Hematopoietic multipotent progenitor cell treated with erythropoietin and hydrocortisone succinate and interleukin-3 and kit ligand, for 8 days (in vitro differentiated cells): Measurements from ENCODE around the gene GALNT9.
A peak's percentile ranks its signal among the peaks of the same experiment; 100 is the strongest.

Source experiments
- DNase-seq: peaks from one replicate; pipeline ENCODE4 v3.0.0-alpha.2; 2015

GALNT9 gene

DNA sequence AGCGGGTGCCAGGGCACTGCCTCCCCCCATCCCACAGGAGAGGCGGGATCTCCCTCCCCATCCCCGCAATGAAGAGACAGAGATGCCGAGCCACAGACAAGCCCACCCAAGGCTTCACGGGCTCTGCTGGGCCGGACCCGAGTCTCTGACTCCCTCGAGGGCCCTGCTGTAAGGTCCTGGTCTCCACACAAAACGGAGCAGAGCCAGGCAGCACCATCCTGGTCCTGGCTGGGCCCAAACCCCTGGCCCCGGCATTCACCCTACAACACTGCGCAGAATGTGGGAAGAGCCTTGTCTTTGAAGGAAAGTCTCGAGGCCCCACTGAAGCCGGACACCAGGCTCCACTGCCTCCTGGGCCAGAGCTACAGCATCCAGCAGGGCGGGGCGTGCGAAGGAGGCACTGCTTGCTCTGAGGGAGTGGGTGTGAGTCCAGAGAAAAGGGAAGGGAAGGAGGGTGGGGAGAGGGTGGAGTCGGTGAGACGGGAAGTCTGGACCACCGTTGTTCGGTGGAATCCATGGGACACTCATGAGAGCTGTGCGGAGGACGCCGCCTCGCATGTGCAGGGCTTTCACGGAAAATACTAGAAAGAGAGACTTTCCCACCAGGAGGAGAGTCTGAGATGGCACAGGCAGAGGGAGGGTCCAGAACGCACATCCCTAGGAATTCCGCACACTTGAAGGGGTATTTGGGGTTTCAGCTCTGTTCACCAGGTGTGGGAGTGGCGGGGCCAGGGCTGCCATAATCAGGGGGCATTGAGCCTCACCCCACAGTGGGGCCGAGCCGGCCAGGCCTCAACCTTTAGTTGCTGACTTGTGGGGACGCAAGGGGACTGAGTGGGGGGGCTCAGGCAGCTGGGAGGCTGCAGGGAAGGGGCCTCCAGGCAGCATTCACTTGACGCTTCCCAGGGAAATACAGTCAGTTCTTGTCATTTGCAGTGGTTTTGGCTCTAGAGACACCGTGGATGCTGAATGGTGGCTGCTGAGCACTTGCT lies 36.8 kb downstream of the GALNT9 start:
- no peak for DNase-seq

GRCh38 chr12:132291402-132292175 lies 37.8 kb downstream of the GALNT9 start:
- DNase-seq, result no peak

DNA sequence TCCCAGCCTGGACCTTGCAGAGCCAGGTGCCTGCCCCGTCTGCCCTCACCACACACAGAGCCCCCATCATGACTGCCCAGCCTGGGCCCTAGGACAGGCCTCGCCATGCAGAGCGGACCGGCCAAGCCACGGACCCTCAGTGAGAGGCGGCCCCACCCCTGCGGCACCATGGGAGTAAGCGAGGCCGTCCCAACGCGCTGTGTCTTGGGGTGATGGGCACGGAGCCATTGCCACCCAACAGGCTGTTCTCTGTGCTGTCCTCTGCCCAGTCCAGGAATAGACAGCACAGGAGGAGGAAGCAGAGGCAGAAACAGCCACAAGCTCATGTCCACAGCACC lies 39.2 kb downstream of the GALNT9 start:
- DNase-seq, result no peak

- DNase-seq, result no peak
These were observed 39.8 kb downstream of the GALNT9 start for GRCh38 chr12:132289356-132290202.

DNA sequence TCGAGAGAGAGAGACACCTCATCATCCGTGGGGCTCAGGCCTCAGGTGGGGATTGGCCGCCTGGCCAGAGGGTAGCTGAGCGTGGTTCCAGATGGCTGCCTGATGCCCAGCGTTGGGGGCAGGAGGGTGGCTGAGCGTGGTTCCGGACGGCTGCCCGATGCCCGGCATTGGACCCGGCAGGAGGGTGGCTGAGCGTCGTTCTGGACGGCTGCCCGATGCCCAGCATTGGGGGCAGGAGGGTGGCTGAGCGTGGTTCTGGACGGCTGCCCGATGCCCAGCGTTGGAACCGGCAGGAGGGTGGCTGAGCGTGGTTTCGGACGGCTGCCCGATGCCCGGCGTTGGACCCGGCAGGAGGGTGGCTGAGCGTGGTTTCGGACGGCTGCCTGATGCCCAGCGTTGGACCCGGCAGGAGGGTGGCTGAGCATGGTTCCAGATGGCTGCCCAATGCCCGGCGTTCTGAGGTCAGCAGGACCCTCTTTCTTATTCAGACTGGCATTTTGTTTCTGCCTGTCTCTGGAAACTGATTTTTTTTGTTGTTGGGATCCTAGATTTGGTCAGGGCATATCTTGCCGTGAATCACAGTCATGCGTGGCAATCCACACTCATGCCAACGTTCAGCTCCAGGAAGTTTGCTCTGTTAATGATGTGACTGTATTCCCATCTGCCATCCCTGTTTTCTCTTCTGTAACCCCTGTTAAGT lies 40.7 kb downstream of the GALNT9 start:
- DNase-seq, result no peak

- DNase-seq, result no peak
These were observed 41.8 kb downstream of the GALNT9 start for GRCh38 chr12:132287391-132288238.

DNA sequence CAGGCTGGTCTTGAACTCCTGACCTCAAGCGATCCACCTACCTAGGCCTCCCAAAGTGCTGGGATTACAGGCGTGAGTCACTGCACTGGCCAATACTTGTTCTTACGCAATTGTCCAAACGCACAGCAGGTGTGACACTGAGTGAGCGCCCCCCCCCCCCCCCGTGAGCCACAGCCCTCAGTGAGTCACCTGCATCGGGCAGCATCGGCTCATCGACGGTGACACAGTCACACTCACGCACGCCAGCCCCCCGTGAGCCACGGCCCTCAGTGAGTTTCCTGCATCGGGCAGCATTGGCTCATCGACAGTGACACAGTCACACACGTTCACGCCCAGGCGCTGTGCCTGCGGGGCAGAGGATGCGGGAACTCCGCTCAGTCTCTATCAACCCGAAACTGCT lies 42.5 kb downstream of the GALNT9 start:
- no peak for DNase-seq

DNA sequence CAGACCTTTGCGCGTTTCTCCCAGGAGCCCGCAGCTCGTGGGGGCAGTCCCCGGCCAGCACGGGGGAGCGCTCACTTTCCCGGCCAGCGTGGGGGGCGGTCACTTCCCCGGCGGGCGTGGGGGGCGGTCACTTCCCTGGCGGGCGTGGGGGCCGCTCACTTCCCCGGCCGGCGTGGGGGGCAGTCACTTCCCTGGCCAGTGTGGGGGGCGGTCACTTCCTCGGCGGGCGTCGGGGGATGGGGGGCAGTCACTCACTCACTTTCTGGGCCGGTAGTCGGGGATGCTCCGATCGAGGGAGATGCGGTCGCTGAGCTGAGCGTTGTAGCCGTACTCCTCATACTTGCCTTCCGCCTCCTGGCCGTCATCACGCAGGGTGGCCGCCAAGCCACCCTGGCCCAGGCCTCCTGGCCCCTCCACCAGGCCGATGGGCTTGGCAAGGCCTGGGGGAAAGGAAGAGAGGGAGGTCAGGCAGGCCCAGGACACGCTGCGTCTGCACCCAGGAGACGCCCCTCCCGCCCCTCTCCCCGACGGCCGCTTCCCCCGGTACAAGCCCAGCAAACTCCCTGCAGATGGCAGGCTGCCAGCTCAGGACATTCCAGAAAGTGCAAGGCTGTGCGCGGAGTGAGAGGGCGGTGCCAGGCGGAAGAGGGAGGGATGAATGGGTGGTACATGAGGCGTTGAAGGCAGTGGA lies 43.3 kb downstream of the GALNT9 start:
- no peak for DNase-seq

DNA sequence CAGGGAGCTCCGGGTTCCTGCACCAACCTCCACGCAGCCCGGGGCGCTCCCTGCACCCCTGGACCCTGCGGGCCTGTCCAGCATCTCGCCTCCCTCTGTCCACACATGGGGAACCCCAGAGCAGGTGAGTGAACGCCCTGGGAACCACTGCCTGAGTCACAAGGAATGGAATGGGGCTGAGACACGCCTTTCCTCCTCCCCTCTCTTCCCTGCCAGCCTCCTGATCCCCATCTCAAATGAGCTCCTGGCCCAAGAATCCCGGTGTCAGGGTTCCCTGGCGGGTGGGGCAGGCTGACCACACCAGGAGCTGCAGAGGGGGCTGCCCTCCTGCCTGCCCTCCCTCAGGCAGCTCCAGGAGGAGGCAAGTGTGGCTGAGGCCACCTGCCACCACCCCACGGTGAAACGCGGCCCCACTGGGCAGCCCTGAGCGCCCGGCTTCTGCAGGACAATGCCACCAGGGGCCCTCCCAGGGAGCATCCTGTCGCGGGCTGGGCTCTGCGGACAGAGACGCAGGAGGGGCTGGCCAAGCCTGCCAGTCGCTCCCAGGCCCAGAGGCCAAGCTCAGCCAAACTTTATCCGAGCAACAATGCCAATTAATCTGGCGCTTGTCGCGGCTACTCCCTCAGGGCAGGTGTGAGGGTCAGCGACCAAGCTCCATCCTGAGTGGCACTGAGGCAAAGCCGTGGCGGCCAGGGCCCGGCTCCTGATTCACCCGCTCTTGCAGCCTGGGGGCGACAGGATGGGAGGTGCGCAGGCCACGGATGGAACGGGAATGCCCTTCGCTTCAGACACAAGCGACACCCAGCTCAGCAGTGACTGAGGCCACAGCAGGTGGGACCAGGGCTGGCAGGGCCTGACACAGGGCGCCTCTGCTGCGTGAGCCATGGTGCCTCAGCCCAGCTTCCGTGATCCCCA lies 44.3 kb downstream of the GALNT9 start:
- no peak for DNase-seq

DNA sequence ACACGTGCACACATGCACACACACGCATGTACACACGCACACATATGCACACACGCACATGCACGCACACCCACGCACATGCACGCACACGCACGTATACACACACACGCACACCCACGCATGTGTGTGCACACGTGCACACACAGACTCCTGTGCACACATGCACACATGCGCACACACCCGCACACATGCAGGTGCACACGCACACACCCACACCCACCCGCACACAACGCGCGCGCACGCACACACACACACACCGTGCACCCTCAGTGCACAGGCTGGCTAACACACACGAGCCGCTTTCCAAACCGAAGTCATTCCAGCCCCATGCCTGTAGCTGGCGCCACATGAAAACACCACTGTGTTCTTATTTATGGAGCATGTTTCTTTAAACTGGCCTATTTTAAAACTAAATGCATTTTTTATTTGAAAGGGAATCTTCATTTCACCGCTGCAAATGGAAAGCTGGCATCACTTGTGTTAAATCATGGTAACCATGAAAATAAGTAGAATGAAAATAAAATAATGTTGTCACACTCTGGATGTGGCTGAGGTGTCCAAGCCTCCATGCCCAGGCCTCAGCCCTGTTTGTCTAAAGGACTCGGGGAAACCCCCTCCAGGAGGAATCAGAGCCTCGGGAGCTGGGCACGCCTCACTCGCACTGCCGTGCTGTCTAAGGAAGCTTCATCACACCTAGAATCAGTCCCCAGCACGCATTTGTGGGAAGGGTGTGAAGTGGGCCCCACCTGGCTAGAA lies 45.1 kb downstream of the GALNT9 start:
- peak; percentile 9 for DNase-seq

- DNase-seq, result no peak
These were observed 46.2 kb downstream of the GALNT9 start for GRCh38 chr12:132282950-132283771.

GRCh38 chr12:132282031-132282949 lies 47.1 kb downstream of the GALNT9 start:
- no peak for DNase-seq

DNA sequence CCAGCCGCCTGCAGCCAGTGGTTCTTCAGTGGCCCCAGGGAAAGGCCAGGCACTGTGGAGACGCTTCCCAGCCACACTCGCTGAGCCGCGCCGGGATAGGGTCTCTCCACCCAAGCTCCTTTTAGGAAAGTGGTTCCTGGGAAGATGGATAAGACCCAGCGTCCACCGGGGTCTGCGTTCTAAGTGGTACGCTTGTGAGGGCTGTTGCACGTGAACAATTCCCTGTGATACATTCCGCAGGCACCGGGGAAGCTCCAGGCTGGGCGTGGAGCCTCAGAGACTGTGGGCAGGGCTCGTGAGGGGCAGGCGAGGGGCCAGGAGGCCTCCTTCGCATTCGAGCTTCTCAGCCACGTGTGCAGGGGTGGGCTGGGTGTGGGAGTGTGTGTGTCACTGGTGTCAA lies 48.4 kb downstream of the GALNT9 start:
- no peak for DNase-seq

DNA sequence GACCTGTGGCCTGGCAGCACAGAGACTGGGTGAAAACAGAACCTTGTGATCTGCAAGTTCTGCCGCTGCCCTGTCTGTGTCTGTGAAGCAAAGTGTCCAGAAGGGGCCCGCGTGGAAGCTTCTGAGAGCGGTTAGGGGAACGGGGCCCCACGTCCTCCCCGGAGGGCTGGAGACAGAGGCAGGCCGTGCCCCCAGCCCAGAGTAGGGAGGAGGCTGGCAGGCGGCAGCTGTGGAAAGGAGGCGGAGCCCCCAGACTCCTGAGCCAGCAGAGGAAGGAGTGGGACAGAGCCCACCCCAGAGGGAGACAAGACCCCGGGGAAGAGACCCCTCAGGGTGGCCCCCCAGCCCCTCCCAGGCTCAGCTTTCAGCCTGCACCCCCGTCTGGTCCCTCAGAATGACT lies 49.0 kb downstream of the GALNT9 start:
- DNase-seq, result no peak

DNA sequence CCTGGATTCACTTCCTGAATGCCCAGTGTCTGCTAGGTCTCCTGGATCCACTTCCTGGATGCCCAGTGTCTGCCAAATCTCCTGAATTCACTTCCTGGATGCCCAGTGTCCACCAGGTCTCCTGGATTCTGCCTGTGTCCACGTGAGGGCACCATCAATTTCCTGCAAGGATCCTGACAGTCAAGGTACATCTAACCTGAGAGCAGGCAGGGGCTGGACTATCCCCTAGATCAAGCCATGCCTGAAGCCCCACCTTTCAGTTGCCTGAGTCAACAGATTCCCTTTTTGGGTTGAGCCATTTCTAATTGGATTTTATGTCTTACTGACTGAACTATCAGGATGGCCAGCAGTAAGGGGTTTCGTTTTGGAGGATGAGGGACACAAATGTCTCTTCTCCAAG lies 49.5 kb downstream of the GALNT9 start:
- no peak for DNase-seq

GRCh38 chr12:132279184-132279889 lies 50.1 kb downstream of the GALNT9 start:
- no peak for DNase-seq
